SK-N-SH (cell line): ENCODE data around the gene CPLX3.

Source experiments
- EP300 ChIP-seq, 2 experiments: IDR thresholded peaks; 2 replicates each; pipeline versions ENCODE4 v1.4.0 to v1.6.1; 2012; ENCODE audit warnings: borderline replicate concordance in 1 of 2, low read depth in 1 of 2, low read length in 1 of 2
- NRF1 ChIP-seq: IDR thresholded peaks from 2 replicates; pipeline ENCODE4 v1.6.1; 2012; ENCODE audit warnings: low read depth, mild to moderate bottlenecking, low read length
- POLR2AphosphoS5 ChIP-seq: IDR thresholded peaks from 2 replicates; pipeline ENCODE4 v1.6.1; 2012; ENCODE audit warnings: low read depth, low read length
- TAF1 ChIP-seq: IDR thresholded peaks from 2 replicates; pipeline ENCODE4 v1.6.1; 2012; ENCODE audit warnings: low read depth, mild to moderate bottlenecking, low read length, moderate library complexity, borderline replicate concordance
- YY1 ChIP-seq: IDR thresholded peaks from 2 replicates; pipeline ENCODE4 v1.4.0; 2012; ENCODE audit warnings: low read depth, mild to moderate bottlenecking
- TF ChIP-seq, protein P1 (sequence below): IDR thresholded peaks from 2 replicates; pipeline ENCODE4 v1.4.0; 2012; ENCODE audit warnings: low read depth, borderline replicate concordance
- TF ChIP-seq, protein P2 (sequence below): fragments of 200-600 bp; sonication (generic); IDR thresholded peaks from 2 replicates; pipeline ENCODE4 v1.6.1; 2017; ENCODE audit warnings: antibody characterized with exemption, mild to moderate bottlenecking, moderate library complexity
- TF ChIP-seq, protein P3 (sequence below): IDR thresholded peaks from 2 replicates; pipeline ENCODE4 v1.4.0; 2012; ENCODE audit warnings: low read depth
- TF ChIP-seq, protein P4 (sequence below): IDR thresholded peaks from 2 replicates; pipeline ENCODE4; 2012
- TF ChIP-seq, protein P5 (sequence below): fragments of 150-350 bp; IDR thresholded peaks from 2 replicates; pipeline ENCODE4 v1.6.1; 2017; ENCODE audit warnings: antibody characterized with exemption, low read length, low read depth, borderline replicate concordance
- TF ChIP-seq, protein P6 (sequence below): fragments of 150-350 bp; IDR thresholded peaks from 2 replicates; pipeline ENCODE4 v1.6.1; 2016; ENCODE audit warnings: mild to moderate bottlenecking, low read depth, low read length

DNA sequence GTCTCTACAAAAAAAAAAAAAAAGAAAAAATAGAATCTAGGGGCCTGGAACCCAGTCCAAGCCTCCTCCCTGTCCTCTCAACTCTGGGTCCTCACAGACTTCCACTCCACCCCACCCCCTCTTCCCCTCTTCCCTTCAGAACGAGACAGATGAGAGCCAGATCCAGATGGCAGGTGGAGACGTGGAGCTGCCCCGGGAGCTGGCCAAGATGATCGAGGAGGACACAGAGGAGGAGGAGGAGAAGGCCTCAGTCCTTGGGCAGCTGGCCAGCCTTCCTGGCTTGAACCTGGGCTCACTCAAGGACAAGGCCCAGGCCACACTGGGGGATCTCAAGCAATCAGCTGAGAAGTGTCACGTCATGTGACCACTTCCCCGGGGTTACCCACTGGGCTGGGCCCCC, 3.6 kb downstream of the CPLX3 start:
- TF ChIP-seq, protein P1, sequence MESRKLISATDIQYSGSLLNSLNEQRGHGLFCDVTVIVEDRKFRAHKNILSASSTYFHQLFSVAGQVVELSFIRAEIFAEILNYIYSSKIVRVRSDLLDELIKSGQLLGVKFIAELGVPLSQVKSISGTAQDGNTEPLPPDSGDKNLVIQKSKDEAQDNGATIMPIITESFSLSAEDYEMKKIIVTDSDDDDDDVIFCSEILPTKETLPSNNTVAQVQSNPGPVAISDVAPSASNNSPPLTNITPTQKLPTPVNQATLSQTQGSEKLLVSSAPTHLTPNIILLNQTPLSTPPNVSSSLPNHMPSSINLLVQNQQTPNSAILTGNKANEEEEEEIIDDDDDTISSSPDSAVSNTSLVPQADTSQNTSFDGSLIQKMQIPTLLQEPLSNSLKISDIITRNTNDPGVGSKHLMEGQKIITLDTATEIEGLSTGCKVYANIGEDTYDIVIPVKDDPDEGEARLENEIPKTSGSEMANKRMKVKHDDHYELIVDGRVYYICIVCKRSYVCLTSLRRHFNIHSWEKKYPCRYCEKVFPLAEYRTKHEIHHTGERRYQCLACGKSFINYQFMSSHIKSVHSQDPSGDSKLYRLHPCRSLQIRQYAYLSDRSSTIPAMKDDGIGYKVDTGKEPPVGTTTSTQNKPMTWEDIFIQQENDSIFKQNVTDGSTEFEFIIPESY, result no peak
- TF ChIP-seq NRF1 (no peak), YY1 (no peak), EP300 (IDR thresholded peaks at IDR 0.05; ENCODE audit: borderline replicate concordance in 1 of 2, low read depth in 1 of 2, low read length in 1 of 2) (no peak), TAF1 (no peak), POLR2AphosphoS5 (no peak)
- TF ChIP-seq, protein P2, sequence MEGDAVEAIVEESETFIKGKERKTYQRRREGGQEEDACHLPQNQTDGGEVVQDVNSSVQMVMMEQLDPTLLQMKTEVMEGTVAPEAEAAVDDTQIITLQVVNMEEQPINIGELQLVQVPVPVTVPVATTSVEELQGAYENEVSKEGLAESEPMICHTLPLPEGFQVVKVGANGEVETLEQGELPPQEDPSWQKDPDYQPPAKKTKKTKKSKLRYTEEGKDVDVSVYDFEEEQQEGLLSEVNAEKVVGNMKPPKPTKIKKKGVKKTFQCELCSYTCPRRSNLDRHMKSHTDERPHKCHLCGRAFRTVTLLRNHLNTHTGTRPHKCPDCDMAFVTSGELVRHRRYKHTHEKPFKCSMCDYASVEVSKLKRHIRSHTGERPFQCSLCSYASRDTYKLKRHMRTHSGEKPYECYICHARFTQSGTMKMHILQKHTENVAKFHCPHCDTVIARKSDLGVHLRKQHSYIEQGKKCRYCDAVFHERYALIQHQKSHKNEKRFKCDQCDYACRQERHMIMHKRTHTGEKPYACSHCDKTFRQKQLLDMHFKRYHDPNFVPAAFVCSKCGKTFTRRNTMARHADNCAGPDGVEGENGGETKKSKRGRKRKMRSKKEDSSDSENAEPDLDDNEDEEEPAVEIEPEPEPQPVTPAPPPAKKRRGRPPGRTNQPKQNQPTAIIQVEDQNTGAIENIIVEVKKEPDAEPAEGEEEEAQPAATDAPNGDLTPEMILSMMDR, result no peak
- TF ChIP-seq, protein P3, sequence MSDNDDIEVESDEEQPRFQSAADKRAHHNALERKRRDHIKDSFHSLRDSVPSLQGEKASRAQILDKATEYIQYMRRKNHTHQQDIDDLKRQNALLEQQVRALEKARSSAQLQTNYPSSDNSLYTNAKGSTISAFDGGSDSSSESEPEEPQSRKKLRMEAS, result no peak
- TF ChIP-seq, protein P4, sequence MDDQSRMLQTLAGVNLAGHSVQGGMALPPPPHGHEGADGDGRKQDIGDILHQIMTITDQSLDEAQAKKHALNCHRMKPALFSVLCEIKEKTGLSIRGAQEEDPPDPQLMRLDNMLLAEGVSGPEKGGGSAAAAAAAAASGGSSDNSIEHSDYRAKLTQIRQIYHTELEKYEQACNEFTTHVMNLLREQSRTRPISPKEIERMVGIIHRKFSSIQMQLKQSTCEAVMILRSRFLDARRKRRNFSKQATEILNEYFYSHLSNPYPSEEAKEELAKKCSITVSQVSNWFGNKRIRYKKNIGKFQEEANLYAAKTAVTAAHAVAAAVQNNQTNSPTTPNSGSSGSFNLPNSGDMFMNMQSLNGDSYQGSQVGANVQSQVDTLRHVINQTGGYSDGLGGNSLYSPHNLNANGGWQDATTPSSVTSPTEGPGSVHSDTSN, result no peak
- TF ChIP-seq, protein P5, sequence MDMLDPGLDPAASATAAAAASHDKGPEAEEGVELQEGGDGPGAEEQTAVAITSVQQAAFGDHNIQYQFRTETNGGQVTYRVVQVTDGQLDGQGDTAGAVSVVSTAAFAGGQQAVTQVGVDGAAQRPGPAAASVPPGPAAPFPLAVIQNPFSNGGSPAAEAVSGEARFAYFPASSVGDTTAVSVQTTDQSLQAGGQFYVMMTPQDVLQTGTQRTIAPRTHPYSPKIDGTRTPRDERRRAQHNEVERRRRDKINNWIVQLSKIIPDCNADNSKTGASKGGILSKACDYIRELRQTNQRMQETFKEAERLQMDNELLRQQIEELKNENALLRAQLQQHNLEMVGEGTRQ, result no peak
- TF ChIP-seq, protein P6, sequence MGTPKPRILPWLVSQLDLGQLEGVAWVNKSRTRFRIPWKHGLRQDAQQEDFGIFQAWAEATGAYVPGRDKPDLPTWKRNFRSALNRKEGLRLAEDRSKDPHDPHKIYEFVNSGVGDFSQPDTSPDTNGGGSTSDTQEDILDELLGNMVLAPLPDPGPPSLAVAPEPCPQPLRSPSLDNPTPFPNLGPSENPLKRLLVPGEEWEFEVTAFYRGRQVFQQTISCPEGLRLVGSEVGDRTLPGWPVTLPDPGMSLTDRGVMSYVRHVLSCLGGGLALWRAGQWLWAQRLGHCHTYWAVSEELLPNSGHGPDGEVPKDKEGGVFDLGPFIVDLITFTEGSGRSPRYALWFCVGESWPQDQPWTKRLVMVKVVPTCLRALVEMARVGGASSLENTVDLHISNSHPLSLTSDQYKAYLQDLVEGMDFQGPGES, result no peak
